KMS-11 (cell line): Measurements from ENCODE around the gene CRB2.

Experiments used
- H2AFZ ChIP-seq: fragments of 200-600 bp; sonication (generic); 2 replicates; pipeline ENCODE4 v1.6.1; 2016; ENCODE audit warnings: antibody characterized with exemption, mixed run types, low read depth
- H3K27ac ChIP-seq: fragments of 200-600 bp; sonication (generic); 2 replicates; pipeline ENCODE4 v1.6.1; 2016; ENCODE audit warnings: mild to moderate bottlenecking, mixed run types
- H3K27me3 ChIP-seq: fragments of 200-600 bp; sonication (generic); 2 replicates; pipeline ENCODE4 v1.6.1; 2017; ENCODE audit warnings: mild to moderate bottlenecking, low read depth, mixed run types, moderate library complexity; ENCODE audit not compliant: insufficient read depth
- H3K36me3 ChIP-seq: fragments of 200-600 bp; sonication (generic); 2 replicates; pipeline ENCODE4 v1.6.1; 2017; ENCODE audit warnings: mild to moderate bottlenecking, mixed run types; ENCODE audit not compliant: insufficient read depth
- H3K4me1 ChIP-seq: fragments of 200-600 bp; sonication (generic); 2 replicates; pipeline ENCODE4 v1.6.1; 2016; ENCODE audit warnings: mild to moderate bottlenecking, low read depth, mixed run types; ENCODE audit not compliant: poor library complexity, severe bottlenecking
- H3K4me2 ChIP-seq: fragments of 200-600 bp; sonication (generic); 2 replicates; pipeline ENCODE4 v1.7.0; 2016; ENCODE audit warnings: mild to moderate bottlenecking, mixed run types
- H3K4me3 ChIP-seq: fragments of 200-600 bp; sonication (generic); IDR thresholded peaks from 2 replicates; pipeline ENCODE4 v1.6.1; 2017; ENCODE audit warnings: low read depth, low read length, mixed read lengths; ENCODE audit not compliant: insufficient read depth
- H3K79me2 ChIP-seq: fragments of 200-600 bp; sonication (generic); 2 replicates; pipeline ENCODE4 v1.6.1; 2016; ENCODE audit warnings: low read depth, mixed run types; ENCODE audit not compliant: insufficient read depth
- H3K9ac ChIP-seq: fragments of 200-600 bp; sonication (generic); 2 replicates; pipeline ENCODE4 v1.6.1; 2016; ENCODE audit warnings: mild to moderate bottlenecking, mixed run types
- H4K20me1 ChIP-seq: fragments of 200-600 bp; sonication (generic); 2 replicates; pipeline ENCODE4 v1.6.1; 2016; ENCODE audit warnings: mild to moderate bottlenecking, mixed run types; ENCODE audit not compliant: insufficient read depth
- CTCF ChIP-seq: fragments of 200-600 bp; sonication (generic); conservative IDR thresholded peaks from 2 replicates; pipeline ENCODE4 v1.6.1; 2017; ENCODE audit warnings: low read depth, mild to moderate bottlenecking, antibody characterized with exemption, low read length, moderate library complexity, mixed read lengths

CRB2 gene

DNA sequence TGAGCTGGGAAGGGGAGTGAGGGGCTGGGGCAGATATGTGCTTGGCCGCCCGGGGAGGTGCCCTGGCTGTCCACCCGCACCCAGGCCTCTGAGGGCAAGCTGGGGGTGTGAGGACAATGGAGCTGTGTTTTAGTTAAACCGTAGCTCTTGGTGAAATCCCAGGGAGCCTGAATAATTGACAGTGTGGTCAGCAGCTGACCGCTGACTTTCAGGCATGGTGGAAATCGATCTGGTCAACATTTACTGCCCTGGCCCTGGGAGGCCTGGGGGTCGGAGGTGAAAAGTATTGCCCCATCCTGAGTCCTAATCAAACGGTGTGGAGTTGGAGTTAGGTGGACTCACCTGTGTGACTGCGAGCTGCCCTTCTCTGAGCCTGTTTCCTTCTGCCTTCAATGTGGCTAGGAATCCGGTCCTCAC lies 31.2 kb upstream of the CRB2 start:
- Histone ChIP-seq H3K9ac (no peak overlapping the region), H4K20me1 (no peaks in the 10 kb centered on the region), H3K4me1 (peaks cover 70% of the 10 kb centered on the region), H3K79me2 (no peaks in the 10 kb centered on the region), H2AFZ (no peak overlapping the region), H3K27me3 (no peaks in the 10 kb centered on the region), H3K4me3 (no peak overlapping the region), H3K27ac (no peak overlapping the region), H3K4me2 (no peak overlapping the region), H3K36me3 (no peaks in the 10 kb centered on the region)
- no peak for TF ChIP-seq CTCF

- Histone ChIP-seq H3K4me3 (no peak overlapping the region), H3K4me1 (peaks cover 56% of the 10 kb centered on the region), H3K27ac (no peak overlapping the region), H3K36me3 (no peaks in the 10 kb centered on the region), H3K9ac (no peak overlapping the region), H3K27me3 (no peaks in the 10 kb centered on the region), H2AFZ (no peak overlapping the region), H3K4me2 (no peak overlapping the region), H4K20me1 (no peaks in the 10 kb centered on the region), H3K79me2 (no peaks in the 10 kb centered on the region)
- no peak for TF ChIP-seq CTCF
These were observed 29.8 kb upstream of the CRB2 start for GRCh38 chr9:123326187-123326586.

DNA sequence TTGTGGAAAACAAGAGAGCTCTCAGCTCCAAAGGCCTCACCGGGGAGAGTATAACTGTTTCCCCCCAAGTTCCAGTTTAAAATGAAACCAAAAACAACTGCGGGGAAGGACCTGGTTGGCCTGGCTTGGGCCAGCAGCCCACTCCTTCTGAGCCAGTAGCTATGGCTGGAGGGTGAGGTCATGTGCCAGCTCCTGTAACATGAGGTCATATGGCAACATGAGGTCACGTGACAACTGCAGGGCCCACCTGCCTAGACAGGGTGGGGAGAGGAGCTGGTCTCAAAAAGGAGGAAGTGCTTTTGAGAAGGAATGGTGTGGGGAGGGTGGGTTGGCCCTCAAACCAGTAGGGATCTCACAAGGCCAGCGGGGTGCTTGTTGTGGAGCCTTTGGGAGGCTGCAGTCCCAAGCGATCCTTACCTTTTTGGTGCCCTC lies 29.3 kb upstream of the CRB2 start:
- no peak for TF ChIP-seq CTCF
- no peak overlapping the region for H3K27ac ChIP-seq
- no peaks in the 10 kb centered on the region for H3K27me3 ChIP-seq
- H3K36me3 ChIP-seq = no peaks in the 10 kb centered on the region
- no peaks in the 10 kb centered on the region for H4K20me1 ChIP-seq
- no peak overlapping the region for H2AFZ ChIP-seq
- no peak overlapping the region for H3K4me2 ChIP-seq
- no peak overlapping the region for H3K4me3 ChIP-seq
- no peaks in the 10 kb centered on the region for H3K79me2 ChIP-seq
- no peak overlapping the region for H3K9ac ChIP-seq
- H3K4me1 ChIP-seq = peaks cover 51% of the 10 kb centered on the region

DNA sequence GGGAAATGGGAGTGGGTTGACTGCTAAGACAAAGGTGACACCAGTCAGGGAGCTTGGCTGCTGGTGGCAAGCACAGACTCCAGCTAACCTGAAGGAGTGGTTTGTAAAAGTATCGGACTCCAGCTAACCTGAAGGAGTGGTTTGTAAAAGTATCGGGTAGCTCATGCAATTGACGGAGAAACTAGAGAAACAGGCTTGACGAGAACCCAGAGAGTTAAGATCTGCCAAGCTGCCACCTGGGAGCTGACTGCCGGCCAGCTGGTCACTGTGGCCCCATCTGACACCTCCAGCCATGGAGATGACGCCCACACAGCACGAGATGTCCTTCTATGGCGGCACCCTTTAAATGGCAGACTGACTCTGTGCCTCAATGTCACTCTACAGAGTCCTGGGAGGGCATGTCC lies 28.3 kb upstream of the CRB2 start:
- H2AFZ ChIP-seq = no peak overlapping the region
- no peaks in the 10 kb centered on the region for H4K20me1 ChIP-seq
- no peak overlapping the region for H3K9ac ChIP-seq
- H3K27me3 ChIP-seq = no peaks in the 10 kb centered on the region
- no peak overlapping the region for H3K4me3 ChIP-seq
- H3K36me3 ChIP-seq = no peaks in the 10 kb centered on the region
- H3K4me2 ChIP-seq = no peak overlapping the region
- TF ChIP-seq CTCF = no peak
- H3K27ac ChIP-seq = no peak overlapping the region
- H3K4me1 ChIP-seq = peaks cover 41% of the 10 kb centered on the region
- no peaks in the 10 kb centered on the region for H3K79me2 ChIP-seq
